A172 (cell line): ENCODE measurements around the gene RAD18. TPM values are rescaled to one million over a fixed set of nuclear protein-coding genes. Genes with fewer than 3 reads are reported as not detected.

Experiments used
- DNase-seq: peaks from one replicate; pipeline ENCODE4 v3.0.0-alpha.2; 2015; ENCODE audit warnings: low spot score
- total RNA-seq: library from RNA; depleted of rRNA; stranded (reverse); fragments of >200 nt; shearing (Covaris generic); gene quantifications from 2 replicates; pipeline ENCODE4 v1.2.3, GENCODE V29; 2014; rRNA removed

RAD18 gene, protein sequence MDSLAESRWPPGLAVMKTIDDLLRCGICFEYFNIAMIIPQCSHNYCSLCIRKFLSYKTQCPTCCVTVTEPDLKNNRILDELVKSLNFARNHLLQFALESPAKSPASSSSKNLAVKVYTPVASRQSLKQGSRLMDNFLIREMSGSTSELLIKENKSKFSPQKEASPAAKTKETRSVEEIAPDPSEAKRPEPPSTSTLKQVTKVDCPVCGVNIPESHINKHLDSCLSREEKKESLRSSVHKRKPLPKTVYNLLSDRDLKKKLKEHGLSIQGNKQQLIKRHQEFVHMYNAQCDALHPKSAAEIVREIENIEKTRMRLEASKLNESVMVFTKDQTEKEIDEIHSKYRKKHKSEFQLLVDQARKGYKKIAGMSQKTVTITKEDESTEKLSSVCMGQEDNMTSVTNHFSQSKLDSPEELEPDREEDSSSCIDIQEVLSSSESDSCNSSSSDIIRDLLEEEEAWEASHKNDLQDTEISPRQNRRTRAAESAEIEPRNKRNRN
- total RNA-seq: 78.9 and 112 TPM in 2 replicates

GRCh38 chr3:8963137-8963853 lies at the start of gene RAD18:
TSS of gene RAD18 (minus strand) at chr3:8963472. CDS start at chr3:8963385, 87 bp downstream.
- DNase-seq: peak; percentile 89

DNA sequence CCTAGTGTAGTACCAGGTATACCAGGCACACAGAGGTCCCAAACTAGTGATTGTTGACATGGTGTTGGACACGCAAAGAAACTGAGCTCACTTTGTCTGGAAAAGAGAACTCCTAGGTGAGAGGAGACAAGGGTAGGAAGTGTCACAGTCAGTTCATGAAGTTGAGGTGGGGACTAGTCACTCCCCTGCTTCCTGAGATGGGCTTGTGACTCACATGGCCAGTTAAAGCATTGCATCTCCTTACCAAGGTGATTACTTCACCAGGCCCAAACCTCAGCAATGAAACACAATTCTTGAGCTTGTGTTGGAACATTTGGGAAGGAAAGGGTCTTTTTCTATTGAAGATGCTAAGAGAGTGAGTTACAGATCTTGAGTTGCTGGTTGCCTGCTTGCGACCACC lies 49.2 kb upstream of the RAD18 start:
- no peak for DNase-seq

DNA sequence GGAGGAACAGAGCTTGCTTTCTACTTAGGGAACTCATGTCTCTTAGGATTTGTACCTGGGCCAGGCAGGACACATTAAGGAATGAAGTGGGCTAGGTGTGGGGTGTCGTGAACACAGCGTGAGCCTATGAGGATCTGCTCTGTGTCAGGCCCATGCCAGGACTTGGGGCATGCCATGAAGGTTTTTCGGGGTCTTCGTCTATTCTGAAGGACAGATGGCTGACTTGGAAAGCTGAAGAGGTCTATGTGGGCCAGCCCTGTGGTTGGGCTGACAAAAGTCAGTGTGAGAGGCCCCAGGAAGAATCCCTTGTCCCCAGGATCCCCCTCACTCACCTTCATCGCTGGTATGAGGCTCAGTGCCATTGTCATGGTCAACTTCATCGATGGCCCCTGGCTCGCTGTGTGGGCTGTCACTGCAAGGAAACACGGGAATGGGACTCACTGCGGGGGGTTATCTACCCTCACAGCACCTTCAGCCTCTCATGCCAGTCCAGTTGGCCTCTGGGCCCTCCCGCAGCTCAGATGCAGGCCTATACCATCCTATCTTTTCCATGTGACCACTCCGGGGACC lies 46.8 kb upstream of the RAD18 start:
- no peak for DNase-seq

DNA sequence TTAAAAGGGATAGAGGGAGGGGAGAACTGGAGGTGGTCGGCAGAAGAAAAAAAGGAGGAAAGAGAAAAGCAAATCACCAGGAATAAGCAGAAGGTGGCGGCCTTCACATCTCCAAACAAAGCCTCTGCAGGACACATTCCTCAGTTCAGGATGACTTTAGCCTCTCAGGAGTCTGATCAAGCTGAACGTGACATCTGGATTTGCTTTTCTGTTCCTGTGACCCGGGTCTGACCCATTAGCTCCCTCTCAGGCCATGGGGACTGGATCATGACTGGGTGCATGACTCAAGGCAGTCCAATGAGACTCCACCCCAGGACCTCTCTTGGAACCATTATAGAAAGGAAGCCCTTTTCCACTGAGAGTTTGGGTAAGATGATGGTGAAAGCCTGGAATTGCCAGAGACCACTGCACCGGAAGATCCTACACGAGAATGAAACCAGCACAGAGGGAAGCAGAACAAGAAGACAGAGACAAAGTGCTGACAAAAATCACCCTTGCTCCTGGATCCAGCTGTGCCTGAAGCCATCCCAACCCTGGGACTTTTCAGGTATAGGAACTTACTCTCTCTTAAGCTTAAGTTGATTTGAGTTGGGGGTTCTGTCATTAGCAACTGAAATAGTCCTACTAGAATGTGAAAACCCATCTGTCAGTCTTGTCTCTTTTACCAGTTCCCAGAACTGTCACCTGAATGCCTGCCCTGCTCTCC lies 45.4 kb upstream of the RAD18 start:
- DNase-seq: no peak

GRCh38 chr3:9007928-9008327 lies 44.7 kb upstream of the RAD18 start:
- DNase-seq: no peak

DNA sequence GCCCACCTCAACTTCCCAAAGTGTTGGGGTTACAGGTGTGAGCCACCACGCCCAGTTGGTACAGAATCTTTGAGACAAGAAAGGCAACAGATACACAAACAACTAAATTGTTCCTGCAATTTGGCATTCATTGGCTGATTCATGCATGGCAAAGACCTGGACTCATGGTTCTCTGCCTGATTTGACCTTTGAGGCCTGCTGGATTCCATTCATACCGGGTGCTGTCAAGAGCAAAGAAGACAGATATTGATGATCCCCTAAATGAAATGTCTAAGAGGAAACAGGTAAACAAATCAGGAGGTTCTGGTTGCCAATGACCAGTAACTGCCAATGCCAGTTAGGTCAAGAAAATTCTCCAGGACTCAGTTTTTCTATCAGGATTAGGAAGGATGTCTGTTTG lies 43.9 kb upstream of the RAD18 start:
- no peak for DNase-seq

GRCh38 chr3:9000041-9000440 lies 36.8 kb upstream of the RAD18 start:
- no peak for DNase-seq

GRCh38 chr3:8997151-8997550 lies 33.9 kb upstream of the RAD18 start:
- no peak for DNase-seq

DNA sequence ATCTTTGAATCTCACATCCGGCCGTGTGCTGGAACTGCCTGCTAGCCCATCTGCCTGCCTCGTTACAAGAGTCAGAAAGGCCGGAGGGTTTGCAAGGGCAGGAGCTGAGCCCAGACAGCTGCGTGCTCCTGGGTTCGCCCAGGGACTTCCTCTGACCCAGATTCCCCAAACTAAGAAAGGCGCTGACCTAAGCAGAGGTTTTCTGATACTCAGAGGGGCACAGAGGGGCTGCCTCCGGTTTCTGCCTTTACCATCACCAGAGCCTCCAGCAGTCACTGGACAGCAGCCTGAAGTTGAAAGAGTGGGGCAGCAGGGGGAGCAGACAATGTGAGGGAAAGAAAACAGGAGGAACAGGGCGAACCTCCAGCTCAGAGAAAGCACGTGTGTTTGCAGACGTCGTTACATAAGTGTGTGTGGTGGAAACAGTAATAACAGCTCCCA lies 33.4 kb upstream of the RAD18 start:
- DNase-seq: no peak

DNA sequence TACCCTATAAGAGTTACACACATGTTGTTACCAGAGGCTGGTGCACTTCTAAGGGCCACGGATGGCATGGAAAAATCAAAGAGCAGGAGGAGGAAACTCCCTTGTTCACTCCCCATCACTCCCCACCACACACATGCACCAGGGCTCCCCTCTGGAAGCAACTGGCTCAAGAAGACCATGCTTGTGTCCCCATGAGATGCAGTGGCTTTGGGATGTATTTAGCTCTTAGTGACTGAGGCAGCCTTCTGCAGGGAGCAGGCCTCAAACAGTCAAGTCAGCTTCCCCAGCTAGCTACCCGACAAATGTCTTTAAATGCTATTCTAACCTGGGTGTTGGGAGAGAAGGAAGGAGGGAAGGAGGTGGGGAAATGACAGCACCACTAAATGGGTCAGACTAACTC lies 32.9 kb upstream of the RAD18 start:
- no peak for DNase-seq

- DNase-seq: no peak
These were observed 31.0 kb upstream of the RAD18 start for GRCh38 chr3:8994226-8994625.

GRCh38 chr3:8993331-8993730 lies 30.1 kb upstream of the RAD18 start:
- DNase-seq: no peak

DNA sequence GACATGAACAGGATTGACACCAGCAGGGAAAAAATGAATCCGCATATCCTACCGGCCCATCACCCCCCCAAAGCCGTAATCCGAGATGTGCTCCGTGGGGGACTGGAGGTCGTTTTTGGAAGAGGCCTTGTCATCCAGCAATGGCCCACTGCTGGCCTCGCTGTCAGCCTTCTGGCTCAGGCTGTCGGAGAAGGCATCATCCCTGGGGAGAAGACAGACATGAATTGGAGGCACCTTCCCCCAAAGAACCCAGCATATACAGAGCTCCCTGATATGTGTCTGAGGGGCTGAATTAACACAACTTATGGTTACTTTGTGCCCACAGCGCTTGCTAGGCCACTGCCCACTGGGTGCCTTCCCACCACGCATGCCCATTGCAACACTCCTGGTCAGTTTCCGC lies 29.6 kb upstream of the RAD18 start:
- no peak for DNase-seq

- DNase-seq: no peak
These were observed 28.9 kb upstream of the RAD18 start for GRCh38 chr3:8992199-8992598.

- no peak for DNase-seq
These were observed 27.3 kb upstream of the RAD18 start for GRCh38 chr3:8990266-8991215.

- no peak for DNase-seq
These were observed 25.7 kb upstream of the RAD18 start for GRCh38 chr3:8988791-8989558.

DNA sequence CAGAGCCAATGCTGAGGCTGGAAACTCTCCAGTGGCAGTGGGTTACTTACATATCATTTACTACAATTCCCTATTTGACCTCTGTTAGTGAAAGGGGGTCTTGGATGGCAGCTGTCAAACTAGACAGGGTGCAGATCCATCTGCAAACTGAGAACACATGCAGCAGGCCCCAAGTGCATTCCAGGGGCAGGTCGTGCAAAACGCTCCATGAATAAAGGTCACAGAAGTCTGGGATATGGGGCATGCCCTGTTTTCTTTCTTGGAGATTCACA lies 25.0 kb upstream of the RAD18 start:
- no peak for DNase-seq

DNA sequence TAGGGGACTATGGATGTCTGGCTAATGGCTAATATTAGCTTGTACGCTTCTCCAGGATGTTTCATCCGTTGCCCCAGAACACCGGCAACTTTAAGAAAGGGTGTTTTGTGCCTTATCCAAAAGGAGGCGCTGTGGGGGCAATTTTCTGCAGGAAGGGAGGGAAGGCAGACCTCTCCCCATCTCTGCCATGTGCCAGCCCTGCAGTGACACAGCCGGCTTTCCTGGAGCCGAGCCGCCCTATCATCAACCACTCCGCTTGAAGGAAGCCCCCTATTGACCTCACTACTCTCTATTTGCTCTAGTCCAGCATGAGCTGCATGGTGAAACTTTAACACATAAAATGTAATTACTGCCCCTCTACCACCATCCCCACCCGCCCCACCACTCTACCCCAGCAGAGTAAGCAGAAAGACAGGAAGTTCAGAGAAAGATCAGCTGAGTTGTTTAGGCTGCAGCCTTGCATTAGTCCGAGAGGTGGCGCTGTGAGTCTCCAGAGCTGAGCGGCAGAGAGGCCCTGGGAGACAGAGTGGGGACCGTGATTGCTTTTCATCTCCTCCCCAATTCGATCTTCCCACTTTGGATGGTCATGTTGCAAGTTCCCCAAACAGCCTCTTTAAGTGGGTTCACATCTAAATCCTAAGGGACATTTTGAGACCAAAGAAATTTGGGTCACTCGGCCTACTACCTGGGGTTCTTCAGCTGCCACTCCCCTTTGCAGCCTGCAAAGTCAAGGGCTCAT lies 24.5 kb upstream of the RAD18 start:
- peak; percentile 52 for DNase-seq

GRCh38 chr3:8987226-8987625 lies 24.0 kb upstream of the RAD18 start:
- DNase-seq: no peak

GRCh38 chr3:8986741-8987140 lies 23.5 kb upstream of the RAD18 start:
- no peak for DNase-seq
